ENCODE measurements around the gene USP40. TPM values are rescaled to one million over a fixed set of nuclear protein-coding genes. Genes with fewer than 3 reads are reported as not detected.

USP40 gene
- 36.5 and 36.6 TPM in 2 replicates for total RNA-seq

GRCh38 chr2:233566141-233566956 lies at the start of gene USP40:
USP40 (minus strand) TSS chr2:233566782; CDS start chr2:233565554, 1,228 bp downstream.

Other genes with a start within 250 kb of the USP40 start
- gene DGKD, start 212.3 kb downstream of the USP40 start, total RNA-seq, result 10.1 and 11.0 TPM in 2 replicates
- not detected in 2 replicates for gene UGT1A8, start 50.9 kb upstream of the USP40 start, total RNA-seq
- gene UGT1A10, start 69.7 kb upstream of the USP40 start, total RNA-seq, result not detected in 2 replicates
- not detected in 2 replicates for gene UGT1A9, start 105.1 kb upstream of the USP40 start, total RNA-seq
- not detected in 2 replicates for gene UGT1A7, start 115.1 kb upstream of the USP40 start, total RNA-seq
- not detected in 2 replicates for gene UGT1A6, start 126.1 kb upstream of the USP40 start, total RNA-seq
- not detected in 2 replicates for gene UGT1A5, start 146.1 kb upstream of the USP40 start, total RNA-seq
- not detected in 2 replicates for gene UGT1A4, start 152.0 kb upstream of the USP40 start, total RNA-seq
- not detected in 2 replicates for gene UGT1A3, start 162.3 kb upstream of the USP40 start, total RNA-seq
- gene UGT1A1, start 193.5 kb upstream of the USP40 start, total RNA-seq, result not detected in 2 replicates
- not detected in 2 replicates for gene MROH2A, start 211.5 kb upstream of the USP40 start, total RNA-seq